ENCODE data around the gene UBE2G2. TPM values are rescaled to one million over a fixed set of nuclear protein-coding genes. Genes with fewer than 3 reads are reported as not detected.
A peak's percentile ranks its signal among the peaks of the same experiment; 100 is the strongest.

UBE2G2 gene
- total RNA-seq, 1 experiment from 2014 or later, result 40.7 TPM

DNA sequence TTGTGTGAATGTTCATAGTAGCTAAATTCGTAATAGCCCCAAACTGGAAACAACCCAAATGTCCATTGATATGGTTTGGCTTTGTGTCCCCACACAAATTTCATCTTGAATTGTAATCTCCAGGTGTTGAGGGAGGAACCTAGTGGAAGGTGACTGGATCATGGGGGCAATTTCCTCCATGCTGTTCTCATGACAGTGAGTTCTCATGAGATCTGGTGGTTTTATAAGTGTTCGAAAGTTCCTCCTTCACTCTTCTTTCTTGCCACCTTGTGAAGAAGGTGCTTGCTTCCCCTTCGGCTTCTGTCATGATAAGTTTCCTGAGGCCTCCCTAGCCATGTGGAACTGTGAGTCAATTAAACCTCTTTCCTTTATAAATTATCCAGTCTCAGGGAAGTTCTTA, 11.3 kb downstream of the UBE2G2 start:
- DNase-seq (ENCODE audit: low read depth), result no peak

DNA sequence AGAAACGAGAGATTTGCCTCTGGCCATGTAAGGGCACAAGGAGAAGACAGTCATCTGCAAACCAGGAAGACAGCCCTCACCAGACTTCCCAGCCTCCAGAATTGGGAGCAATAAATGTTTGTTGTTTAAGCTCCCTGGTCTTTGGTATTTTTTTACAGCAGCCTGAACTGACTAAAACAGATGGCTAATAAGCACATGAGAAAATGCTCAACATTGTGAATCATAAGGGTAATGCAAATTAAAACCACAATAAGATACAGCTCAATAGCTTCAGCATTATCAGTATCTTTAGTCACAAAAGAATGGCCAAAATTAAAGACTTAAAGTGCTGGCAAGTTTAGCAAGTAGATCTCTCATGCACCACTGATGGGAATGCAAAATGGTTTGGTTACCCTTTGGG, 11.7 kb downstream of the UBE2G2 start:
- DNase-seq (ENCODE audit: low read depth), result no peak

DNA sequence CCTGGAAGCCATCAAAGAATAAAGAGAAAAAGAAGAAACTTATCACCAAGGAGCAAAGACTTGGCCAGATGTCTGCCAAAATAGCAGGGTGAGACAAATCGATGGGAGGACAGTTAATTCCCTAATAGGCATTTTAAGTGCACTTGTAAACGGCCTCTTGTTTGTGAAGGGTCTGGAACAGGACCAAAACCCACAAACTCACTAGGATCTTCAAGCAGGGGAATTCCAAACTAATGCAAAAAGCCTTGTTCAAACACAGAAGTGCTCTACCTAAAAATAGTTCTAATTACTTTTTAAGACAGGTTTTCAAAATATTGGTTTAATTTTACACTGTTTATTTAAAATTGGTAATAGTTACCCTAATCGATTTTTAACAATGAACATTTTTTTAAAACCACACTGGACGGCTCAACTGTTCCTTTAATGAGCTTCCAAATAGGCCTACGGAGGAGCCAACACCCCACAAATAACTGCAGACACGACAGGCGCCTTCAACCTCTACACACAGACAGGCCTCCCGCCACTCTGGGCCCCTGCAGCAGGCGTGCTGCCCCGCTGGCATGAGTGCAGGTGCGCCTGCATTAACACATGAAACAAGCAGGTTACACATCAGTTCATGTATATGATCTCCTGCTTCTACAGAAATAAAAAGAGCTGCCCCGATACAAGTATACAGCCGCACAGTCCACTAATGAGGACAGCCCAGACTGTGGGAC, 15.8 kb downstream of the UBE2G2 start:
- peak; percentile 10 for DNase-seq (ENCODE audit: low read depth)

DNA sequence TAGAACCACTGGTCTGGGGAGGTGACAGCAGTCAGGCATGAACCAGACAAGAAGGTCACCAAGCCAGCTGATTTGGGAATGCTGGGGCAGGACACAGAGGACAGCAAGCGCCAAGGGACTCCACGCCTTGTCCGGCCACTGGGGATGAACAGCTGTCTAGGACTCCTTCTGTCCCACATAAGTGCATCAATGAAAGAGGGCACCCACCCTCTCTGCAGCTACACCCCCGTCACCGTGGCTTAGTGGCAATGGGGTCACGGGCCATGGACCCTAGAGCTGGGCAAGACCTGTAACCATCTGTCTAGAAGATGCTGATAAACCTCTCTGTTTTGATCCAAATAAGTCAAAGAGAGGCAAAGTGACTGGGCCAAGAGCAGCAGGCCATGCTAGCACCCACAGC, 16.8 kb downstream of the UBE2G2 start:
- DNase-seq (ENCODE audit: low read depth), result no peak

DNA sequence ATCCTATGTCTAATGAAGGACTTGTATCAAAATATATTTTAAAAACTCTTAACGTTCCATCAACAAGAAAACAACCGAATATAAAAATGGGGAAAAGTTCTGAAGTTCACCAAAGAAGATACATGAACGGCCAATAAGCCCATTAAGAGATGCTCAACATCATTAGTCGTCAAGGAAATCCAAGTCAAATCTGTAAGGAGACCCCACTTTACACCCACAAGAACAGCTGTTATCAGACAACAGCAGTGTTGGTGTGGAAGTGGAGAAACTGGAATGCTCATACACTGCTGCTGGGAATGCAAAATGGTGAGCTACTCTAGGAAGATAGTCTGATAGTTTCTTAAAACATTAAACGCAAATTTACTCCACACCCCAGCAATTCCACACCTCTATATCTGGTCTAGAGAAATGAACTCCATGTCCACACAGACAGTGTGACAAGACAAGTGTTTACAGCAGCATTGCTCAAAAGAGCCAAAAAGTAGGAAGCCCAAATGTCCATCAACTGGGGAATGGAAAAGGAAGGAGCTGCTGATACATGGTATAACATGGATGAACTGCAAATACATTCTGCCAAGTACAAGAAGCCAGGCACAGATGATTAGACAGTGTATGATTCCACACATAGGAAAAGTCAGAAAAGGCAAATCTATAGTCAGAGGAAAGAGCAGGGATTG, 18.5 kb downstream of the UBE2G2 start:
- no peak for DNase-seq (ENCODE audit: low read depth)

DNA sequence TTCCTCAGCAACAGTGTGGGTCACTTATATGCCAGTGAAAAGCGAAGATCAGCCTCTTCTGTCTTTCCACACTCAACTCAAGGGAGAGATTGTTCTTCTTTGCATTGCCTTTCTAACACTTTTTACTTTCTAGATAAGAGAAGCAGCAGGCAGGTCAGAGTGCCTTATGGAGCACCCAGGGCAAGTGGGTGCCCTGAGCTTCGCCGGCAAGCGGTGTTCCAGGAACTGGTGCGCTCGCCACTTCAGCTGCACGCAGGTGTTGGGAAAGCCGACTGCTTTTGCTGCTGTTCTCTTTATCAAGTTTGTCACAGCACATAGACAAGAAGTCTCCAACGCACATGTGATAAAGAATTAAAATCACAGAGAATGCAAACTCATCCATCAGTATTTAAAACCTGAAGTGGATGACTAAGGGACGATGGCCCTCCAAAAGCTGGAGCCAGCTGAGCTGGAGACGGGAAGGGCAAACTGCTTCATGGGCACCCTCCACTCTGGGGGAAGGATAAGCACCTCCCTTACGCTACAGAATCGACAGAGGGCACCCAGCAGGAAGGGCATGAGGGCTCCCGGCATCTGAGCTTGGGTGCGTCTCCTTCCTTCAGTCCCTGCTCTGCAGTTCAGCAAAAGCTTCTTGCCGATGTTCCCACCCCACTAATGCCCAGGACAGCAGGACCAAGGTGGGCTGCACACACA, 20.7 kb downstream of the UBE2G2 start:
- DNase-seq (ENCODE audit: low read depth), result no peak

DNA sequence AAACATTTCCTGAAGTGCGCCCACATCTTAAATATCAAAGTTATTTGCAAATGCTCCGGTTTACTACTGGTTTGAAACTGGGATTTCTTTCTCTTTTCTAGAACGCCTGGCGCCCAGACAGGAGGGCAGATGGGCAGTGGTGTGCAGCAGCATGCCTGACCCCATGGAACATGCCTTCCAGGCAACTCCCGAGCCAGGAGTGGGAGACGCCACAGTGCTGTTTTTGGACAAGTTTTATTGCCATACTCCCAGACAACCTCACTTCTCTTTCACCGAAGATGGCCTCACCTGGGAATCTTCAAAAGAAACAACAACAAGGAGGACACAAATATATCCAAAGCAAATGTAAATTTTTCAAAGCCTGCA, 21.5 kb downstream of the UBE2G2 start:
- no peak for DNase-seq (ENCODE audit: low read depth)

DNA sequence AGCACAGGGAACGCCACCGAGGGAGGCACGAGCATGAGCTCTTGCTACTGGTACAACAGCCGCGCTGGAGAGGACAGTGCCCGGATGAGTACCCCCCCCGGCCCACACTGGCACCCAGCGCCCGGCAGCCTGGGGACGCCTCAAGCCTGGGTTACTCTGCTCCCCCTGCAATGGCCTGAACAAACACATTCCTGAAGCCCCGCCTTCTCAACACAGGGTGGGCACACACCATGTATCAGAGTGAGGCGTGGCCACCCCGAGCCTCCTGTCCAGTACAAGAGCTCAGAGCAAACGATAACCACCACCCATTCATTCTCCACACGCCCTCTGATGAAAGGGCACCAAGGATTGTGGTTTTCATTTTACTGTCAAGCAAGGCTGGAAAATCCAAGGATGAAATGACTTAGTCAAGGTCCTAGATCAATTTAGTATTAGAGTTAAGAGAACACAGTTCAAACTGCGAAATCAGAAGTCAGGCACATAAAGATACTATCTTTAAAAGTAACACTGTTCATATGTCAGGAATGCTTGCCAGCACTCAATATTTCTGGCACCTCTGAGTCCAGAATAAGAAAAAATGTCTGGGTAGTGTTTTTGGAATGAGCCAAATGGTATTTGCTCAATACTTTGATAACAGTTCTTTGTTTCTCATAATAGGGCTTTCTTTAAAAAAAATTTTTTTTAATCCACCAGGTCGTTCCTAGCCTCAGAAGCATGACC, 22.0 kb downstream of the UBE2G2 start:
- no peak for DNase-seq (ENCODE audit: low read depth)

DNA sequence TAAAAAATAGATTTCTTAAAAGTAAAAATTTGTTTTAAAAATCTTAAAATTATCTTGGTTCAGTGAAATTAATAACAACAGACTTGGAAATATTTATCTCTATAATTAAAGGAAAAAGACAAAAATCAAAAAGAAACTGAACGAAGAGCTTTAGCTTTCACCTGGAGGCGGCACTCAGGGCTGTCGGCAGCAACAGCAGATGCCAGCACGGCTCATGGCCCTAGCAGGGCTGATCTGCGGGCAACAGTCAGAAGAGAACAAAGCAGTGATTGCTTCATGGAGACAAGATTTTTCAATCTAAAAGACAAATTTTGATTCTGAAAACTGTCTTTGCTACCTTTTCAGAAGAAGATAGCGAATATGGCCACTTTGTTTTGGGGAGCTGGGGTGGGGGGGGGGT, 22.6 kb downstream of the UBE2G2 start:
- DNase-seq (ENCODE audit: low read depth), result no peak

DNA sequence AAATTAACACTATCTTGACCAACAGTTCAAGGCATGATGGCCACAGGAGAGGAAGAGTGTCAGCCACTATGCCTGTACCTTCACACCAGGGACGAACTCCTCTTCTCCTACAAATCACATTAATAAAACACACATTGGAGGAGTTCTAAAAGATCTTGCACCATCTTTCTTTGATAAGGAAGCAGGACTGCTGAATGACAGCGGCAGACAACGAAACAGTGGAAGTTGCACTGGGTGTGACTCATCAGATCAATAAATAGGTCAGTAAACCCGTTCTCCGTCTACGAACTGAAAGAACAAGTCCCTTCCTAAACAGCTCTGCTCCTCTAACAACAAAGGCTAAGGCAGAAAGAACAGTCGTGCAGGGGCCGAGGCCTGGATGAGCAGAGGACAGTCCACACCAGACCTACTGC, 23.1 kb downstream of the UBE2G2 start:
- no peak for DNase-seq (ENCODE audit: low read depth)

DNA sequence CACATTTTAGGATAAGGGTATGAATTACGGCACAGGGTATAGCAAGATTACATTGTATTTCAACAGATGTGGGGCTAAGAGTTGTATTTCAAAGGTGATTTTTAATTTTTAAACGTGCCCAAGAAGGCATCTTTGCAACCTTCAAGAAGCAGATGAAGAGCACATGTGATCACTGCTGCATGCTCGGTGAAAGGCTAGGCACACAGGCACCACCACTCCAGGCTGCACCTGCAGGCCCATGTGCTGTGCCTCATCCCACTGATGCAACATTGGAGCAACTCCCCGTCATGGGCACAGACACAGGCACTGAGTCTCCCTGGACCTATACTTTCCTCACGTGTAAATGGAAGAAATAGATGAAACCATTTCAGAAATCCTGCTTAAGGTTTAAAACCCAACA, 23.5 kb downstream of the UBE2G2 start:
- DNase-seq (ENCODE audit: low read depth), result no peak

DNA sequence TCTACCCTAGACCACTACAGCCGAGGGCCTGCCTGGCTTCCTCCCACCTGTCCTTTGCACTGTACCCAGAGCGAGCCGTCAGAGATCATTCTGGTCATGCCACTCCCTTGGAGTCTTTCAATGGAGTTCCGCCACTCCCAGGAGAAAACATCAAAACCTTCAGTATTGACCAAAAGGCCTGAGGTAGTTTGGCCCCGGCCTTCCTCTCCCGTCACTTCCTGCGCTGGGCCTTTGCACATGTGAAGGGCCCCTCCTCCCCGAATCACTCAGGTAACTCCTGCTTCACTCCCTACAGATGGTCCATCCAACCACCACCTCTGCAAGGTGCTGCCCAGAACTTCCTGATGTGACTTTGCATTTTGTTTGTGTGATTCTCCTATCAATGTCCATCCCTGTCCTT, 26.6 kb downstream of the UBE2G2 start:
- DNase-seq (ENCODE audit: low read depth), result no peak

DNA sequence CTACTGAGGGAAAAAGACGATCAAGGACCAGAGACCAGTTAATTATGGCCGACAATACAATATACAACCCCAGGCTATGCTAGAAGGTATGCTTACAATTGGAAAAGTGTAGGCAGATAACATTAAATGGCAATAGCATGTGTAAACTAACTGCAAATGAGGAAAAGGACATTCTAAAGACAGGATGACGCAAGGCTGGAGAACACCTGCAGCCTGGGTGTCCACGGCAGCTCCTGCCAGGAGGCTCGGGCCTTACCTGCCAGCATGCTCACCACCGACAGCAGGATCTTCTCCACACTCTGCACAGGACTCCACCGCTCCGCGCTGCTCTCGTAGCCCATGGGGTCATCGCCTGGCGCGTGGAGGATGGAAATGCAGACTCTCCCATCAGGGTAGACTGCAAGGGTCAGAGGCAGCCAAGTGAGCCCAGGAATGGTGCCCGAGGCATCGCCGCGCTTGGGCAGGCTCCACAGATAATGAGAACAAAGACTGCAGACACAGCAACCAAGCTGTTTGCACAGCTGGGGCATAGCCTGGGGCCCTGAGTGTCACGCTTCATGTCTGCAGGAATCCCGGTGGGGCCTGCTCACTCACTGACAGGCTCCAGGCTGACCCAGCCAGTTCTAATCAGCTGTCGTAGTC, 28.2 kb downstream of the UBE2G2 start:
- peak; percentile 6 for DNase-seq (ENCODE audit: low read depth)

DNA sequence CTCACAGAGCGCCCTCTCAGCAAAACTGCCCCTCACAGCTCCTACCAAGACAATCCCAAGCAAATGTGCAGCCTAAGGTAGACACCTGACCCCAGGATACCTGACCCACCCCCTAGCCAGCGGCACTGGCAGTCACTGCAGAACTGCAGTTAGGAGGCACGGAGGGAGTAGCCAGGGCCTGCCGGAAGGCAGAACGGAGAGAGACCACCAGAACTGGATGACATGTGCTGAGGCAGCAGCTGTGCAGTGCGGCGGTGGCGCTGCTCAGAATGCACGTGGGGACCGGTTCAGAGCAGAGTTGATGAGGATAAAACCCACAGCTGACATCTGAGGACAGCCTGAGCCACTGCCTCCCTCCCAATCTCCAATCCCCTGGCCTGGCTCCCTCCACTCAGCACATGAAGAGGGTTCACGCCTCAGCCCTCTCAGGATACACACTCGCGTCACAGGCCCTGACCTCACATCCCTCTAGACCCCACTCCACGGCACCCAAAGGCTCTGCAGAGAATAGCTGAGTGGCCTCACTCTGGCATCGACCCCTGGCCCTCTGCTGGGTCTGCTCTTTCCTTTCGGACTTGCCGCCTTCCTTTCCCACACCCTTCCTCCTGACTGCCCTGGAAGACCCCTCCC, 29.6 kb downstream of the UBE2G2 start:
- no peak for DNase-seq (ENCODE audit: low read depth)

DNA sequence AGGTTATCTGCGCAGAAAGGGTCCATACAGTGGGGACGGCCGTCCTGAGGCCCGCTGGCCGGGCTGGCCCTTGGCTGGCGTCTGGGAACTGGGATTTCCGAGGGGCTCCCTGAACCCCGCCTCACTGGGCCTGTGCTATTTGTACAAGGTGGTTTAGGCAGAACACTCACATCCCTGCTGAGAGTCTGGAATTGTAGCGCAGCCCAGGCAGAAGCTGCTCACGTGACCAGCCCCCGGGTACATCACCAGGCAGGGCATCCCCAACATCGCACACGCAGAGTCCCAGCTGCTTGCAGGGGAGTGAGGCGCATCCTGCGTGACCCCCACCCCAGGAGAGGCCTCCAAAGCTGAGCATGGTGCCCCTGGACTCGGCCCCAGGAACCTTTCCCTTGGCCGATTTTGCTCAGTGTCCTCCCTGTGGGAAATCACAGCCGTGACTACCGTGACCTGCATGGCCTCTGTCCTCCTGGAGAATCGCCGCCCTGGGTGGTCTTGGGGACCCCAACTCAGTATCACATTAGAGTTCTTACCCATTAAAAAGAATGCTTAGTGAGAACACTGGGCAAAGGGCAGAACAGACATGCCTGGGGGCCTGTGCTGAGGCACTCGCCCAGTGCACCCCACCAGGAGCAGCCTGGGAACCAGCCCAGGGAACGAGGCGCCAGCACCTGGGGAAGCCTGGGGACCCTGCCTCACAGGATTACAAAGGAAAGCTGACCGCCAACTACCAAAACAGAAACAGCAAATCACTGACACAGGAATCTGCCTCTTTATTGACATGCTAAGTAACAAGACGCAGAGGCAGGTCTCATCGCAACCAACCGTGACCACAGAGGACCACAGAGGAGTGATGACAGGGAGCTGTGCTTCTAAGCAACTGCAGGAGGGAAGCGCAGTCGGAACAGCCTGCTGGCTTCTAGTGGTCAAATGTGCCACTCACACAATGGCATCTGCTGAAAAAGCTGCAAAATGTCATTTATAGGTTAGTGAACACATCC, 33.5 kb downstream of the UBE2G2 start:
- no peak for DNase-seq (ENCODE audit: low read depth)

DNA sequence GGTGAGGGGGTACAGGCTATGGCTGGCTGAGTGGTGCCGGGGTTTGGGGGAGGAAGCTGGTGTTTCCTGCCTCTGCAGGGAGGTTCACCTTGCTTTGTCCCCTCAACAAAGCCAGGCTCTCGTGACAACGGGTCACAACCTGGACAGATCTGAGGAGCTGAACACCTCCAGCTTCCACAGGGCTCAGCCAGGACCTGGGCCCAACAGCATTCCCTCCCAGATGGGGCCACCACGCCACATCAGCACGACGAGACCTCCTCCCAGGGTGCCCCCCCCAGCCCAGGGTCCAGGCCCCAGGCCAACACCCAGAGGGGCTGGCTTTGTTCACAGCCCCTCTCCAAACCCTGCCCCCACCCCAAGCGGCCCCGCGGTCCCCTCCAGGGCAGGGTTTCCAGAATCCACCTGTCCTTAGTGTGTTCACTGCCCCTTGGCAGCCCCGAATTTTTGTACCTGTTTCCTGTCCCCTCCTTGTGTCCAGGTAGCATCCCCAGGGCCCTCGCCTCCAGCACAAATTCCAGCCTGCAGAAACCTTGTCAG, 34.7 kb downstream of the UBE2G2 start:
- no peak for DNase-seq (ENCODE audit: low read depth)

DNA sequence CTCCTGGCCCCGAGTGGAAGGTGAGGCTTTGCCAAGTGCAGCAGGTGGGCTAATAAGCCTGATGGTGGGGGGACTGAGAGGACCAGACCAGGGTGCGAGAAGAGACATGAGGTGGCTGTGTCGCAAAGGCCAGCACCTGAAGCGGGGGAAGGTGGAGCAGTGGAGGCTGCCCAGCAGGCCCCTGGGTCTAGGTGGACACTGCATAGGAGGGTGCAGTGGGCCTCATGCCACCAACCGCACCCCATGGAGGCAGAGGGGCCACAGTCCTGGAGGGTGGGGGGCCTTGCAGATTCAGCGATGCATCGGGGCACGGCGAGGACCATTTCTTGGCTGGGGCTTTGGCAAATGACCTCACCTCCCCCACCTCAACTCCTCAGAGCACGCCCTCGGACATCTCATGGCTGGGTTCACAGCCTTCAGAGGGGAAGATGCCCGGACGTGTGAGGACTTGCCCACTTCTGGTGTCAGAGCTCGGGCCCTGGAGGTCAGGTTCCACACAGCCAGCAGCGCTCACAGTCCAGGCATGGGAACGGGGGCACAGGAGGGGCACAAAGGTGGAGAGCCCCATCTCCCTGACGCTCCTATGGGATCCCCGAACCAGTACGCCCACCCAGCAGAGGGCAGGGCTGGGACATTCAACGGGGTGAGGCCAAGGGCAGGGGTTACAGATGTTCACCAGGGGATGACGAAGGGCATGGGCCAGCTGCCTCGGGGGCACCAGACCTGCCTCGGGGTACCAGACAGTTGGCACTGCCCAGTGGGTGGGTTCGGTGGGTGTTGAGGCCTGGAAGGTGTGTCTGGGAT, 35.4 kb downstream of the UBE2G2 start:
- DNase-seq (ENCODE audit: low read depth), result no peak

DNA sequence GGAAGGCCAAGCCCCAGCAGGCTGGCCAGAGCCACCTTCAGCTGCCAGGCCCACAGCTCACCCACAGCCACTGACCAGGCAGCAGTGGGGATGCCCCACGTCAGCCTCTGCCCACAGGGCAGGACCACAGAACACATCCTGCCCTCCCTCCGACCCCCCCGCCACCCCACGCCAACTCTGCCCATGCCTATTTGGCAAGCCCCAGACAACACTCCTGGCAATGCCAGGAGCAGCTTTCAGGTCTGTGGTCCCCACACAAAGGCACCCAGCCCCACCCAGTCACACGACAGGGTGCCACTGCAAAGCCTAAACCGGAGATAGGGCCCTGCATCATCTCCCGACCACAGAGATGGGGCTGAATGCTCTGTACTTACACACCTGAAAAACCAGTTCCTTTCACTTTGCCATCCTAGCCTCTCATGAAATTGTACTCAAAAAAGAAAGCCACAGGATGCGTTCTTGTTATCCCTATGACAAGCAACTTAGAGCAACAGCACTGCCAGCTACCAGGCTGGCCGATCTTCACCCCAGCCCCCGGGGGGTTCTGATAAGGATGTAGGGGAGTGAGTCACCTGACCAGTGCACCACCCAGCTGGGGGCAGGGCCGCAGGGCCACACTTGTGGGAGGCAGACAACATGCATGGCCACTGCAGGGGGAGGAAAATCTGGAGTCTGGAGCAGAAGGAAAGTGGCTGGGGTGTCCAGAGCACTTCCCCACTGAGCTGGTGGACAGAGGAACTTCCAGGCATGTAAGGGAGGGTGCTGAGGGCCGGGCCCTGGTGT, 36.2 kb downstream of the UBE2G2 start:
- DNase-seq (ENCODE audit: low read depth), result no peak
